OCI-M2 (cell line): ENCODE measurements around the gene TMEM19.

Source experiments
- DNase-seq: peaks from one replicate; lab custom pipeline; 2025; ENCODE audit not compliant: unreplicated experiment; lab: John Stamatoyannopoulos, UW

Gene TMEM19

GRCh38 chr12:71685914-71686657 lies at the start of gene TMEM19:
Gene TMEM19 (plus strand): TSS chr12:71686082. CDS start chr12:71686681, 599 bp downstream.
- DNase-seq = peak; percentile 64

DNA sequence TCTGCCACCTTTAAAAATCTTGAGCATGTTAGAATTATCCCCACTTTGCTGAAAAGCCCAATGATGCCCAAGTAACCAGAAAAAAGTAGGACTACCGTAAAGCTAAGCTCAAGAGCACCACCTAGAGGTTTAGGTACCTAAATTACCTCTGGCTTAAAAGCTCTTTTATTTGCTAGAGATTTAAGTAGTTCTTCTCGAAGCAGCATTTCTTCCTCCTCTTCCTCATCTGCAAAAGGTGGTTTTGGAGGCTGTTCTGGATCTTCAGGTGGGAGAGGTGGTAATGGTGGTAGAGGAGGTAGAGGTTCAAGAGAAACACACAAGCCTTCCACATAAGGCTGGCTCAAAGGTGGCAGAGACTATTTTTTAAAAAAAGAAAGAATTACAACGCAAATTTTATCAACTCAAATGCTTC lies 49.2 kb upstream of the TMEM19 start:
- DNase-seq = no peak

DNA sequence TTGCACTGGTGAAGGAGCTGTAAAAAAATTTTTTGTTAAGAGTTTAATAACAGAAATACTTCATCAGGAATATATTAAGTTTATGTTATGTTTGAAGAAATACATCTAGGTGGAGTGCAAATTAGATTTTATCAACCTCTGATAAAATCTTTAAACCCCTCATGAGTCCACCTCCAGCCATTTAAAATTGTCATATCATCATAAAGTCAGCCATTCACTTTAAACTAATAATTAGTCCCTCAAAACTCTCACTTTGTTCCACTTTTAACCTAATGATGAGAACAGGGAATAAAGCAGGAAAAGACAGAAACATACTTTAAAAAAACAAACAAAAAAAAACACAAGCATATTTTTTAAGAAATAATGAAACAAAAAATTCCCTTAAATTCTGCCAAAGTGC lies 47.4 kb upstream of the TMEM19 start:
- no peak for DNase-seq

DNA sequence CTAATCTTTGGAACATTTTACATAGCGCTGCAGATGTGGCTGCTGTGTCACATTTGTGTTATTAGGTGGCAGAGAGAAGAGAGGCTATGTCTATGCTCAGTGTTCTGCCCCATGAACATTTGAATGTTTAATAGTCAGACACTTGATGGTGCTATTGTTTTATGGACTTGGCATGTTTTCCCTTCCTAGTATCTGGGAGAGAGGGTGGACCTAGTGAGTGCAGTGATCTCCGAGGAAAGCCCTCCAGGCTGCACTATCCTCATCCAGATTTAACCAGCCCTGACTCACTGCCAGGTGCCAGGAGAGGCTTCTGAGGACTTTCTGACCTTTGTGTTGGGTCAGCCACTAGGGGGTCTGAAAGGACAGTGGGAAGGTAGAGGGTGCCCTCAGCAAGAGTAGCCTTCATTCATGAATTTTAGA lies 46.5 kb upstream of the TMEM19 start:
- DNase-seq = no peak

- DNase-seq = no peak
Observed at GRCh38 chr12:71640316-71640715, 45.6 kb upstream of the TMEM19 start.

DNA sequence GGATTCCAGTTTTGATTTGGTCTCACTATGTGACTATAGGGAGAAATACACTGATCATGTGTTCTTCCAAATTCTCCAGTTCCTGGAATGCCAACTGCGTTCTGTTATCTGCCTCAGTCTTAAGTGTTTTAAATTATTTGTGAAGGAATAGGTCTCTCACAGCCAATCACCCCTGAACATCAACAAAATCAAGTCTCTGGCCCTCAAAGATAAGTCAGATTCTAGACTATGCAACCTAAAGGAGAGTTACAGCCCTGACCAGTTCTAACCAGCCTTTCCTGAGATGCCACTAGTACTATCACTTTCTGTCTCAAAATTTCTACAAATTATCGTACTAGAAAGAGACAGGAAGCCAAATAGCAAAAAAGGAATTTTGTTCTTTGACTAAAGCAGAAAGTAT lies 44.5 kb upstream of the TMEM19 start:
- DNase-seq = no peak

DNA sequence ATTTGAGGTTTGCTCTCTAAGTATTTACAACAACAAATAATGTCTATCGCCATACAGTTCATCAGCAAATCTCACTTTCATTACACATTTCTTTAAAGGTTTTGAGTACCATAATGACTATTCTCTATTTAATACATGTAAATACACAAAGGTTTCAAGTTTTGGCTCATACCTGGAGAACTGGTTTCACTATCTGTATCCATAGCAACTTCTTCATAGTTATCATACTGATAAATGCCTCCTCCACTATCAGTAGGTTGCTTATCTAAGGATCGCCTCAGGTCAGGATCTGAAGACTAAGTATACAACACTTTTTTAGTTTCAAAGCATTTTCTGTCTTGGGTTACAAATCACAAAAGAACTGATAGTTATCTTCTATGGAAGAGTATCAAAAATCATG lies 43.6 kb upstream of the TMEM19 start:
- DNase-seq = no peak

DNA sequence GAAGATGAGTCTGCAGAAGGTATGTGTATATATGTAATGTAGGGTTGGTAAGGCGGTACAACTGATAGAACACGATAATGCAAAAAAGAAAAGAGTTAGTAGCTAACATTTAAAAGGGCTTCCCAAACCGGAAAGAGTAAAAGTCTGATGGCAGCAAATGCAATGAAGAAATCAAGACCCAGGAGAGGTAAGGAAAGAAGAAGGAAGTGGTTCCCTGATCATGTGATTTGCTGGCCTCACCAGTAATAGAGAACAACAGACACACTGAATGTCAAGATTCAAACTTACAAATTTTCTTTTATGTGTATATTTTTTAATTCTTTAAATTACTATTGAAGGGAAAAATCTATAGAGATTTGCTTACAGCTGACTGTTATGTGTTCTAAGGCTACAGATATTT lies 40.6 kb upstream of the TMEM19 start:
- DNase-seq = no peak

- no peak for DNase-seq
Observed at GRCh38 chr12:71646512-71646911, 39.4 kb upstream of the TMEM19 start.

GRCh38 chr12:71648537-71648936 lies 37.3 kb upstream of the TMEM19 start:
- no peak for DNase-seq

GRCh38 chr12:71649401-71649800 lies 36.5 kb upstream of the TMEM19 start:
- no peak for DNase-seq

- DNase-seq = no peak
Observed at GRCh38 chr12:71652656-71653055, 33.2 kb upstream of the TMEM19 start.

DNA sequence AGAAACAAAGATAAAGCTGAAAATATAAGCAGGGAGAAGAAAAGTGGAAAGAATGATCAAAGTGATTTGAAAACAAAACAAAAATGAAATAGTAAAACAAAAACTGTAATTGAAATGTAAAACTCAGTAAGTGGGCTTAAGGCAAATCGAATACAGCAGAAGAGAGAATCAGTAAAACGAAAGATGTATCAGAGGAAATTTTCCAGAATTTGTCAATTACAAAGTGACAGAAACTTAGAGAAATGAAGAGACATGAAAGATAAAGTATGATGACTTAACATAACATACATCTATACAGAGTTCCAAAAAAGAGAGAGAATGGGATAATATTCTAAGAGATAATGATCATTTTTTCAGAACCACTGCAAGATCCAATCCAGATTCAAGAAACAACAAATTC lies 32.7 kb upstream of the TMEM19 start:
- DNase-seq = no peak

DNA sequence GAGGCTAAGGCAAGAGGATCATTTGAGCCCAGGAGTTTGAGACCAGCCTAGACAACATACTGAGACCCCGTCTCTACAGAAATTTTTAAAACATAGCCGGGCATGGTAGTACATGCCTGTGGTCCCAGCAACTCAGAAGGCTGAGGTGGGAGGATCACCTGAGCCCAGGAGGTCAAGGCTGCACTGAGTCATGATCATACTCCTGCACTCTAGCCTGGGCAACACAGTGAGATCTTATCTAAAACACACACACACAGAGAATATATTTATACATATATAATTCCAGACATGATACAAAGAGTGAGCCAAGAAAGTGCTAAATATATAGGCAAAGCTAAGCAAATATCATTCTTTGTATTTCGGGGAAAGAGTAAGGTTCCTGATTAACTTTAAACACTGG lies 31.7 kb upstream of the TMEM19 start:
- DNase-seq = no peak

DNA sequence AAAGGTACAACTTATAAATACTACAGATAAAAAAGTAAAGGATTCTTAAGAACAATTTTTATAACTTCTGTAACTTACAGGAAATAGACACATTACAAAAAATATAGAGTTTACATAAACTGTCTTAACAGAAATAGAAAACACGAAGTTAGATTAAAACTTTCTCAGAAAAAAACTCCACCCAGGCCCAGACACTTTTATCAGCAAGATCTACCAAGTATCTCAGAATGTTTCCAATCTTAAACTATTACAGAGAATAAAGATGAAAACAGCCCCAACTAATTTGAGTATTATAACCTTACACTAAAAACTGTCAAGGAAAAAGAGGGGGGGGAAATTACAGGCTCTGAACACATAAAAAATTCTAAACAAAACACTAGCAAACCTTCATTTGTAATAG lies 30.4 kb upstream of the TMEM19 start:
- no peak for DNase-seq

- no peak for DNase-seq
Observed at GRCh38 chr12:71655907-71656306, 30.0 kb upstream of the TMEM19 start.

GRCh38 chr12:71656740-71657139 lies 29.1 kb upstream of the TMEM19 start:
- DNase-seq = no peak

DNA sequence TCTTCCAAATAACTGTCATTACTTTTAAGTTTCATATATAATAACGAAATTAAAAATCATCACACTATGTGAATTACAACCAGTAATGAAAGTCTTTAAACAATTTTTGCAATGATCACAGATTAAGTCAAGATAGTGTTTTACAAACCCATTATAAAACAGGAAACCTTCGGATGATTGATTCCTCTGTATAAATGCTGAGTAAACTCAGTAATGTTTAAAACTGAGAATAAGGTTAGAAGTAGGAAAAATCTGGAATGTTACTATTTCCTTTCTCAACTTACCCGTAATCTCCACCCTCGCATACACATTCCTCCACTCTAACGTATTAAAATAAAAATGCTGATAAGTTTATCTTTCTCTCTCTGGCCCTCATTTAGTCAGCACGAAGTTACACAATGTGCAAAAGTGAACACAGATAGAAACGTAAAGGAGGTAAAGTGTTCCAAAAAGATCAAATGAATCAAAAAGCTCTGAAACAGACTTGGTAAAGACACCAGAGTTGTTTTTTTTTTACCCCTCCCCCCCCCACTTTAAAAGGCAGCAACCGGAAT lies 23.8 kb upstream of the TMEM19 start:
- no peak for DNase-seq

GRCh38 chr12:71662849-71663560 lies 22.9 kb upstream of the TMEM19 start:
- DNase-seq = no peak

DNA sequence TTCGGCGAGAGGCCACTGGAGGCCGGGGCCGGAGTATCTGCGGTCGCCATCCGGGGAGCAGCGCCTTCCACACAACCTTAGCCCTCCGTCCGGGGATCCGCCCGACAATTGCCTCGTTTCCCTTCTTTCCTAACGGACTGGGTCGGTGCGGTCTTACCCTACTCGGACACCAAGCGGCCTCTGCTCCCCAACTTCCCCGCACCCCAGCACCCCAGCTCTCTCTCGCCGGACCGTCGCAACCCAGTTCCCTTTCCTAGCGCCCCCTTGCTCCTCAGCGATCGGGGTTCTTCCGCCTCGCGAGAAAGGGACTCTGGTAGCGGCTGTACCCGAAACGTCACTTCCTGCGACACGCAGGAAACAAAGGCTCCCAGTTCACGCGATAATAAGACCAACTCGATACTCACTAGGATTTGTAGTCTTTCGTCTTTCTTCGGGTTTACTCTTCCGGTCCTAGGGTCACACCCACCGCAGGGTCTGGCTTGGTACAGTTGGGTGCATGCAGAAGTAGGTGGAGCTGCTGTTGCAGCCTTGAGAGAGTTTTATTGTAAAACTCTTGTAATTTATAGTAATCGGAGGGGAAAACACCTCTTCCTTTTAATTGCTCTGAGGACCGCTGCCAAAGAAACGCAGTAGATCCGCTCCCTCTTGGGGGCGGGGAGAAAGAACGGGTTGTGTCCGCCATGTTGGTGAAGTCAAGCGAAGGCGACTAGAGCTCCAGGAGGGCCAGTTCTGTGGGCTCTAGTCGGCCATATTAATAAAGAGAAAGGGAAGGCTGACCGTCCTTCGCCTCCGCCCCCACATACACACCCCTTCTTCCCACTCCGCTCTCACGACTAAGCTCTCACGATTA lies 22.1 kb upstream of the TMEM19 start, which contains the start of the genes THAP2 and ZFC3H1:
THAP2 (plus strand) TSS at position 741 of the 850 bp plus-strand sequence. CDS start 209 bp downstream, outside the sequence.
ZFC3H1 (minus strand) TSS at position 288 of the 850 bp plus-strand sequence; CDS start at position 50, 238 bp downstream.
- peak; percentile 94 for DNase-seq
